ENCODE measurements around the gene HDHD3.
"Not testable (repeated sequence)": the region's sequence is repeated elsewhere in the genome, so short reads cannot be mapped to it uniquely, and the experiment has no call there.

- not testable (repeated sequence) for TF ChIP-seq CTCF (optimal IDR thresholded peaks at IDR 0.05 in 1 of 3, IDR thresholded peaks at IDR 0.05 in 1 of 3, conservative IDR thresholded peaks at IDR 0.05 in 1 of 3; ENCODE audit: extremely low read depth in 1 of 3, insufficient read depth in 2 of 3, low read length in 3 of 3); EZH2 (IDR thresholded peaks at IDR 0.05; ENCODE audit: low read length)
Measured at GRCh38 chr9:113381441-113381840, 4.7 kb upstream of the HDHD3 start.
